ENCODE data around the gene MNT.

The MNT gene

GRCh38 chr17:2337544-2338314 lies 63.1 kb downstream of the MNT start:
- peak overlapping the region; percentile 91 for H3K4me3 ChIP-seq (ENCODE audit: low read length)
- TF ChIP-seq CTCF (IDR thresholded peaks at IDR 0.05; ENCODE audit: low read depth, low read length), result no peak
- TF ChIP-seq EZH2phosphoT487 (IDR thresholded peaks at IDR 0.05; ENCODE audit: low read depth), result no peak
- no peaks in the 10 kb centered on the region for H3K27me3 ChIP-seq (ENCODE audit: low read depth, low read length)
- H3K9me3 ChIP-seq (ENCODE audit: insufficient read depth, low read length), result no peaks in the 10 kb centered on the region
- H4K20me1 ChIP-seq (ENCODE audit: insufficient read depth, low read length), result no peaks in the 10 kb centered on the region
- H3K9ac ChIP-seq (ENCODE audit: low read length), result peak overlapping the region; percentile 91
- peaks cover 23% of the 10 kb centered on the region for H3K36me3 ChIP-seq (replicated peaks; ENCODE audit: low read depth, low read length)
- peak overlapping the region; percentile 60; the same call in 1 of the 2 replicates for H2AFZ ChIP-seq (ENCODE audit: low read depth, low read length)
- peaks cover 41% of the 10 kb centered on the region for H3K79me2 ChIP-seq (ENCODE audit: low read length)
- H3K4me2 ChIP-seq (ENCODE audit: low read length), result peak overlapping the region; percentile 65
- H3K27ac ChIP-seq (ENCODE audit: low read length), result no peak overlapping the region
- H3K4me1 ChIP-seq (ENCODE audit: low read length), result peaks cover 12% of the 10 kb centered on the region

- Histone ChIP-seq H3K4me2 (ENCODE audit: low read length) (peak within 1 kb of the TSS; percentile 92), H3K4me3 (ENCODE audit: low read length) (peak within 1 kb of the TSS; percentile 91), H3K4me1 (ENCODE audit: low read length) (peaks cover 12% of the 10 kb centered on the region), H3K27me3 (ENCODE audit: low read depth, low read length) (no peaks in the 10 kb centered on the region), H4K20me1 (ENCODE audit: insufficient read depth, low read length) (no peaks in the 10 kb centered on the region), H3K9ac (ENCODE audit: low read length) (peak within 1 kb of the TSS; percentile 91), H3K27ac (ENCODE audit: low read length) (peak within 1 kb of the TSS; percentile 55), H2AFZ (ENCODE audit: low read depth, low read length) (peak within 1 kb of the TSS; percentile 60; the same call in 1 of the 2 replicates), H3K36me3 (replicated peaks; ENCODE audit: low read depth, low read length) (peaks cover 28% of the 10 kb centered on the region), H3K9me3 (ENCODE audit: insufficient read depth, low read length) (no peaks in the 10 kb centered on the region), H3K79me2 (ENCODE audit: low read length) (peaks cover 41% of the 10 kb centered on the region)
- no peak for TF ChIP-seq CTCF (IDR thresholded peaks at IDR 0.05; ENCODE audit: low read depth, low read length)
- no peak for TF ChIP-seq EZH2phosphoT487 (IDR thresholded peaks at IDR 0.05; ENCODE audit: low read depth)
These were observed 63.9 kb downstream of the MNT start, which contains the start of gene SGSM2 for GRCh38 chr17:2336852-2337543. TSS of gene SGSM2 (plus strand) at chr17:2337501. CDS start at chr17:2337689, 188 bp downstream.

GRCh38 chr17:2336215-2336851 lies 64.5 kb downstream of the MNT start, which contains the start of gene TSR1:
TSS of gene TSR1 (minus strand) at chr17:2336457. CDS start at chr17:2336427, 30 bp downstream.
- Histone ChIP-seq H3K9ac (ENCODE audit: low read length) (peak within 1 kb of the TSS; percentile 91), H3K4me3 (ENCODE audit: low read length) (peak within 1 kb of the TSS; percentile 91), H3K4me1 (ENCODE audit: low read length) (peaks cover 12% of the 10 kb centered on the region), H3K27me3 (ENCODE audit: low read depth, low read length) (no peaks in the 10 kb centered on the region), H4K20me1 (ENCODE audit: insufficient read depth, low read length) (no peaks in the 10 kb centered on the region), H3K9me3 (ENCODE audit: insufficient read depth, low read length) (no peaks in the 10 kb centered on the region), H3K36me3 (replicated peaks; ENCODE audit: low read depth, low read length) (peaks cover 34% of the 10 kb centered on the region), H3K27ac (ENCODE audit: low read length) (peak within 1 kb of the TSS; percentile 55), H2AFZ (ENCODE audit: low read depth, low read length) (peak within 1 kb of the TSS; percentile 22; the same call in 1 of the 2 replicates), H3K4me2 (ENCODE audit: low read length) (peak within 1 kb of the TSS; percentile 93), H3K79me2 (ENCODE audit: low read length) (peaks cover 45% of the 10 kb centered on the region)
- TF ChIP-seq CTCF (IDR thresholded peaks at IDR 0.05; ENCODE audit: low read depth, low read length) (peak; percentile 24; the same call in 1 of the 2 replicates), EZH2phosphoT487 (IDR thresholded peaks at IDR 0.05; ENCODE audit: low read depth) (no peak)
